ENCODE data around the gene ZNF232.
A peak's percentile ranks its signal among the peaks of the same experiment; 100 is the strongest.
"Not testable (repeated sequence)": the region's sequence is repeated elsewhere in the genome, so short reads cannot be mapped to it uniquely, and the experiment has no call there.

The ZNF232 gene

DNA sequence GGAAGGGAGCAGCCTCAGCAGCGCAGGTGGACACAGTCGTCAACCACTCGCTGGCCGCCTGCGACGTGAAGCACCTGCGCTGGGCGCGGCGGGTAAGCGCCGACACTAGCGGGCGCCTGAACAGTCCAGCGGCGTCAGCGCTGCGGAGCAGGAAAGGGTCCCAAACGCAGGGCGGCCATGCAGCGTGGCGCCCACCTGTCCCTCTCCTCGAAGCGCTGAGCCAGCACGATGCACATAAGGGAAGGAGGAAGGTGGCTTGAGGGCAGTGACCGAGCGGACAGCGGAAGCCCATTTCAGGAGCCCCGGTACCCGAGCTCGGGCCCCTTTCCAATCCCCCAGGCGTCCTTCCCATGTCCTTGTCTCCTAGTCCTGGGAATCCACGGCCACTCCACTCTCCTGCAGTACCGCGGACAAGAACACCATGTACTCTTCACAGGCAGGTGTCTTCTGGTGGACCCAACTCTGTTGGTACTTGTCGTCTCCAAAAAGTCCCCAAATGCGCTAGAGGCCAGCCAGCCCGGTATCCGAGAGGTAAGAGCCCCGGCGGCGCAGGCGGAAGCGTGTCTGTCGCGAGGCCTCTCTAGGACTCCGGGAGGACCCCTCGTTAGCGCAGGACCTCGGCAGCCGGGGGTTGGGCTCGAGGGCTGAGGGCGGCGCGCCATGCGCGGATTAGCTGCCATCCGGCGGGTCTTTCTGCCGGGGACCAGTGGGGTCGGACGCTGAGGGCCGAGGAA lies 14.4 kb downstream of the ZNF232 start:
- in situ Hi-C loops (cut with HindIII; ENCODE audit: low pct_unique_long_range_greater_than_20kb, low sequenced_read_pairs) = no loop called here
- TF ChIP-seq JUND (IDR thresholded peaks at IDR 0.05; ENCODE audit: low read depth) = no peak

GRCh38 chr17:5096731-5097100 lies 15.0 kb downstream of the ZNF232 start:
- in situ Hi-C loops (cut with HindIII; ENCODE audit: low pct_unique_long_range_greater_than_20kb, low sequenced_read_pairs) = no loop called here
- TF ChIP-seq JUND (IDR thresholded peaks at IDR 0.05; ENCODE audit: low read depth) = no peak
- DNase-seq (ENCODE audit: low read depth in 1 of 2, low spot score in 1 of 2) = no peak

More for the DNA sequence above, 14.4 kb downstream of the ZNF232 start:
- no peak for DNase-seq (ENCODE audit: low read depth in 1 of 2, low spot score in 1 of 2)

- DNase-seq (ENCODE audit: low read depth in 1 of 2, low spot score in 1 of 2) = peak in 1 of 2 experiments; percentile 22
- no peak for TF ChIP-seq JUND (IDR thresholded peaks at IDR 0.05; ENCODE audit: low read depth)
- in situ Hi-C loops (cut with HindIII; ENCODE audit: low pct_unique_long_range_greater_than_20kb, low sequenced_read_pairs) = no loop called here
These were observed 19.3 kb downstream of the ZNF232 start for GRCh38 chr17:5092218-5093010.

GRCh38 chr17:5080591-5080990 lies 31.1 kb downstream of the ZNF232 start:
- in situ Hi-C loops (cut with HindIII; ENCODE audit: low pct_unique_long_range_greater_than_20kb, low sequenced_read_pairs) = no loop called here
- TF ChIP-seq JUND (IDR thresholded peaks at IDR 0.05; ENCODE audit: low read depth) = no peak

DNA sequence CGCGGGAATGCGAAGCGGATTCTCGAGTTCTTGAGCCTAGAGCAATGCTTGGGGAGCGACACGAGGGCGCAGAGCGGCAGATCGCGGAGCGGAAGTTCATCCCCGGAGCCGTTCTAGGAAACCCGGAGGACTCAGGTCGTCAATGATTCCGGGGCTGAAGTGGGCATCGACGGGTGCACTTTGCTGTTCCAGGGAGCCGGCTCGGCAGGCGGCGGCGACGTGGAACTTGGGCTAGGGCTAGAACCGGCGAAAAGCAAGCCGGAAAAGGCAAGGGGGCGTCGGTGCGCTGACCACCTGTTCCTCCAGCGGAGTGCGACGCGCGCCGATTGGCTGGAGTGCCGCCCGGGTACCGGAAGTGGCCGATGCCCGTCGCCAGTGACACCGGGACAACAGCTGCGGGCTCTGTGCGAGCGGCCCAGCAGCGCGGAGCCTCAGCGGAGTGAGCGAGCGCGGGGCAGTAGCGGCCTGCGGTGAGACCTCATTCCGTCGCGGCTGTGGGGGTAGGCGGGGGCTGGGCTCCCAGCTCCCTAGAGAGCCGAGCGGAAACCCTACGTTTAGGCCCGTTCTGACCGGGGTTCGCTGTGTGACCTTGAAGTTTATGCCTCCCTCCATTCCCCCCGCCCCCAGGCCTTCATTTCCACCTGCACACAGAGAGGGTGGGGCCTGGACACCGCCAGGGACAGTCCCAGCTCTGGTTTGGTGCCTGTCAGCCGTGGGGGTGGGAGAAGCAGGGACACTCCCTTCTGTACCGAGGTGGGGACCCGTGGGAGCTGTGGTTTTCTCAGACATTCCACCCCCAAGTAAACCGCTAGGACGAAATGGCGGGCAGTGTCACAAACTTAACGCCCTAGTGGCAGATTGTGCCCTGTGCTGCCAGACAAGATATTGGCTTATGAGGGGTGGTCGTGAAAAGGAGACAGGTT lies 33.3 kb downstream of the ZNF232 start, which contains the start of gene ZFP3:
TSS of gene ZFP3 (plus strand) at position 362 of the 923 bp plus-strand sequence. CDS start 13,038 bp downstream, outside the sequence.
- no peak for TF ChIP-seq JUND (IDR thresholded peaks at IDR 0.05; ENCODE audit: low read depth)
- in situ Hi-C loops (cut with HindIII; ENCODE audit: low pct_unique_long_range_greater_than_20kb, low sequenced_read_pairs) = no loop called here
- DNase-seq (ENCODE audit: low read depth in 1 of 2, low spot score in 1 of 2) = peak; percentile 78 to 88

More at GRCh38 chr17:5080591-5080990, 31.1 kb downstream of the ZNF232 start:
- DNase-seq (ENCODE audit: low read depth in 1 of 2, low spot score in 1 of 2) = no peak

- DNase-seq (ENCODE audit: low read depth in 1 of 2, low spot score in 1 of 2) = no peak
- in situ Hi-C loops (cut with HindIII; ENCODE audit: low pct_unique_long_range_greater_than_20kb, low sequenced_read_pairs) = no loop called here
- TF ChIP-seq JUND (IDR thresholded peaks at IDR 0.05; ENCODE audit: low read depth) = no peak
These were observed 33.9 kb downstream of the ZNF232 start for GRCh38 chr17:5077781-5078105.

DNA sequence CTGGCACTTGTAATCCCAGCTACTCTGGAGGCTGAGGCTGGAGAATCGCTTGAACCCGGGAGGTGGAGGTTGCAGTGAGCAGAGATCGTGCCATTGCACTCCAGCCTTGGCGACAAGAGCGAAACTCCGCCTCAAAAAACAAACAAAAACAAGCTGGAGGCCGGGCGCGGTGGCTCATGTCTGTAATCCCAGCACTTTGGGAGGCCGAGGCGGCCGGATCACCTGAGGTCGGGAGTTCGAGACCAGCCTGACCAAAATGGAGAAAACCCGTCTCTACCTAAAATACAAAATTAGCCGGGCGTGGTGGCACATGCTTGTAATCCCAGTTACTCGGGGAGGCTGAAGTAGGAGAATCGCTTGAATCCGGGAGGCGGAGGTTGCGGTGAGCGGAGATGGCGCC lies 34.4 kb downstream of the ZNF232 start:
- DNase-seq (ENCODE audit: low read depth in 1 of 2, low spot score in 1 of 2); in situ Hi-C loops (cut with HindIII; ENCODE audit: low pct_unique_long_range_greater_than_20kb, low sequenced_read_pairs): not testable (repeated sequence)

DNA sequence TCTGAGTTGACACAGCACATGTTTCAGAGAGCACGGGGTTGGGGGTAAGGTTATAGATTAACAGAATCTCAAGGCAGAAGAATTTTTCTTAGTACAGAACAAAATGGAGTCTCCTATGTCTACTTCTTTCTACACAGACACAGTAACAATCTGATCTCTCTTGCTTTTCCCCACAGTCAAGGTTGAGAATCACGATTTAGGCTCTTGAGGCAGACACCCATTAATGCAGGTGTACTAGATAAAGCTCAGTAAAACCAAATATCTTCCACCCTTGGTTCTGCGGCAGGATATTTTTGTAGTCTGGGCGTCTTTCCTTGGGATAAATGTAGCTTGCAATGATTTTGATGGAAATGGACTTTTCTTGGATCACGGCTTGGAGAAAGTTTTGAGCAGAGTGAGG lies 36.2 kb downstream of the ZNF232 start:
- DNase-seq (ENCODE audit: low read depth in 1 of 2, low spot score in 1 of 2); in situ Hi-C loops (cut with HindIII; ENCODE audit: low pct_unique_long_range_greater_than_20kb, low sequenced_read_pairs): not testable (repeated sequence)

DNA sequence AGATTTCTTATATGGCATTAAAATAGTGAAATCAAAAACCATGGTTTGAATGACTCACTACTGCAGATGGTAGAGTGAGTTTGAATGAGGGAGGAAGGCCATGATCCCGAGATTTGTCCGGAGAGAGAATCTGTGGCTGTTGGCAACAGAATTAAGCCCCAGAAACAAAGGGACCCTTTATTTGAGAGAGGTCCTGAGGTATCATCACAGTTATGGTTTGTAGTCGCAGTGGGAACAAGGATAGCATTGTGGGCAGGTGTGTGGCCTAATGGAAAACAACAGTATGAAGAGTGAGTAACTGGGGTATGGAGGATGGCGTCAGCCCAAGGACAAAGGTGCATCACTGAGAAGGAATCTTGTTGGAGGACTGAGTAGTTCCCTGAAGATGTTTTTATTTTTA lies 42.0 kb downstream of the ZNF232 start:
- no peak for DNase-seq (ENCODE audit: low read depth in 1 of 2, low spot score in 1 of 2)
- in situ Hi-C loops (cut with HindIII; ENCODE audit: low pct_unique_long_range_greater_than_20kb, low sequenced_read_pairs) = no loop called here

DNA sequence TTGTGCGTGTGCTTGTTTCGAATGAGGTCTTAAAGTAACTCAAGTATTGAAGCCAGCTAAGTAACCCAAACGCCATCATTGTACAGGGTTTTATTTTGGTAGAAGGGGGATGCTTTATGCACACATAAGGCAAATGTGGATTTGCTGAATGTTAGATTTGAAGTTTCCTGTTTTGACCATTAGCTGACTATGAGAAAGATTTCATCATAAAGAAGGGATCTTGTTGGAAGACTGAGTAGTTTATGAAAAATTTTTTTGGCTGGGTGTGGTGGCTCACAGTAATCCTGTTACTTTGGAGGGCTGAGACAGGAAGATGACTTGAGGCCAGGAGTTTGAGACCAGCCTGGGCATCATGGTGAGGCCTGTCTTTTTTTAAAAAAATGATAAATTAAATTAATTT lies 43.4 kb downstream of the ZNF232 start:
- TF ChIP-seq JUND (IDR thresholded peaks at IDR 0.05; ENCODE audit: low read depth) = no peak
- in situ Hi-C loops (cut with HindIII; ENCODE audit: low pct_unique_long_range_greater_than_20kb, low sequenced_read_pairs) = no loop called here

More for the DNA sequence above, 42.0 kb downstream of the ZNF232 start:
- no peak for TF ChIP-seq JUND (IDR thresholded peaks at IDR 0.05; ENCODE audit: low read depth)

DNA sequence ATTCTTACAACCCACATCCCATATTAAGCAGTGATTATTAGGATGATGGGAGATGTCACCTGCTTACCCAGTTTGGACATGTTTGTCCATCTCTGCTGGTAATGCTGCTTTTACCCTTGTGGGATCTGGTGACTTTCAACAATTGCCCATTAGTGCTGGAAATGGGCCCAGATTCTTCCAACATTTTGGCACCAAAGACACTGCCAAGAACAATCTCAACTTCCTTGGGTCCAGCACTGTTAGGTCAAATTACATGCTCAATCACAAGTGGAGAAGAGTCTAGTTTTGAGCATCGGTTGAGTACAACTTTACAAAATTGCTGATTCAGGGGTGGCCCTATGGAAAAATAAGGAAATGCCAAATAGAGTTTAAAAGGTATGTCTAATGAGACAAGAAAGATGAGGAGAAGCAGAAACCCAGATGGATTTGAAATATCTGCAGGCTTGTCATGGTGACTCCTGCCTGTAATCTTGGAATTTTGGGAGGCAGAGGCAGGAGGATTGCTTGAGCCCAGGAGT lies 46.4 kb downstream of the ZNF232 start:
- no peak for DNase-seq (ENCODE audit: low read depth in 1 of 2, low spot score in 1 of 2)
- in situ Hi-C loops (cut with HindIII; ENCODE audit: low pct_unique_long_range_greater_than_20kb, low sequenced_read_pairs) = no loop called here

More for the DNA sequence above, 43.4 kb downstream of the ZNF232 start:
- DNase-seq (ENCODE audit: low read depth in 1 of 2, low spot score in 1 of 2) = no peak

More for the DNA sequence above, 46.4 kb downstream of the ZNF232 start:
- TF ChIP-seq JUND (IDR thresholded peaks at IDR 0.05; ENCODE audit: low read depth) = no peak
